ENCODE measurements around the gene EMILIN3.

- TF ChIP-seq, protein P1, sequence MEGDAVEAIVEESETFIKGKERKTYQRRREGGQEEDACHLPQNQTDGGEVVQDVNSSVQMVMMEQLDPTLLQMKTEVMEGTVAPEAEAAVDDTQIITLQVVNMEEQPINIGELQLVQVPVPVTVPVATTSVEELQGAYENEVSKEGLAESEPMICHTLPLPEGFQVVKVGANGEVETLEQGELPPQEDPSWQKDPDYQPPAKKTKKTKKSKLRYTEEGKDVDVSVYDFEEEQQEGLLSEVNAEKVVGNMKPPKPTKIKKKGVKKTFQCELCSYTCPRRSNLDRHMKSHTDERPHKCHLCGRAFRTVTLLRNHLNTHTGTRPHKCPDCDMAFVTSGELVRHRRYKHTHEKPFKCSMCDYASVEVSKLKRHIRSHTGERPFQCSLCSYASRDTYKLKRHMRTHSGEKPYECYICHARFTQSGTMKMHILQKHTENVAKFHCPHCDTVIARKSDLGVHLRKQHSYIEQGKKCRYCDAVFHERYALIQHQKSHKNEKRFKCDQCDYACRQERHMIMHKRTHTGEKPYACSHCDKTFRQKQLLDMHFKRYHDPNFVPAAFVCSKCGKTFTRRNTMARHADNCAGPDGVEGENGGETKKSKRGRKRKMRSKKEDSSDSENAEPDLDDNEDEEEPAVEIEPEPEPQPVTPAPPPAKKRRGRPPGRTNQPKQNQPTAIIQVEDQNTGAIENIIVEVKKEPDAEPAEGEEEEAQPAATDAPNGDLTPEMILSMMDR (conservative IDR thresholded peaks at IDR 0.05; ENCODE audit: low read length): no peak
- no peak for TF ChIP-seq EZH2phosphoT487 (IDR thresholded peaks at IDR 0.05; ENCODE audit: borderline replicate concordance, low read depth, low read length)
These were observed 25.7 kb upstream of the EMILIN3 start for GRCh38 chr20:41392295-41392694.
